Vagina (tissue), 2 donors: ENCODE measurements around the gene SAFB. TPM values are rescaled to one million over a fixed set of nuclear protein-coding genes. Genes with fewer than 3 reads are reported as not detected.

ENCODE experiments used
- DNase-seq, 2 donors: peaks; one replicate each; pipeline ENCODE4 v3.0.0-alpha.2; 2017; ENCODE audit errors: extremely low spot score in 2 of 2
- H3K27ac ChIP-seq: fragments of 200-600 bp; sonication (generic); one replicate; pipeline ENCODE4 v1.5.1; 2019
- H3K27me3 ChIP-seq: fragments of 200-600 bp; sonication (generic); one replicate; pipeline ENCODE4 v1.5.1; 2019
- H3K36me3 ChIP-seq, 2 donors: fragments of 200-600 bp; sonication (generic); one replicate each; pipeline ENCODE4 v1.5.1; 2017 to 2019
- H3K4me1 ChIP-seq: fragments of 200-600 bp; sonication (generic); one replicate; pipeline ENCODE4 v1.5.1; 2019
- H3K4me3 ChIP-seq, 2 donors: fragments of 200-600 bp; sonication (generic); 1 replicate in 1 of 2; 2 replicates in 1 of 2; pipeline ENCODE4 v1.5.1; 2016 to 2019
- H3K9me3 ChIP-seq: fragments of 200-600 bp; sonication (generic); one replicate; pipeline ENCODE4 v1.5.1; 2019
- POLR2A ChIP-seq, 2 donors: fragments of 450-650 bp; IDR thresholded peaks; one replicate each; pipeline ENCODE4 v1.6.1; 2017; ENCODE audit warnings: antibody characterized with exemption in 2 of 2, mild to moderate bottlenecking in 2 of 2, moderate library complexity in 2 of 2
- POLR2AphosphoS5 ChIP-seq, 2 donors: sonication (generic); formaldehyde crosslinking; IDR thresholded peaks; one replicate each; pipeline ENCODE4 v1.9.0; 2017; ENCODE audit warnings: antibody characterized with exemption in 2 of 2, mild to moderate bottlenecking in 2 of 2, low read depth in 1 of 2; ENCODE audit not compliant: insufficient read depth in 1 of 2
- intact Hi-C: fragments of 100-400 bp; cut with DNase I; formaldehyde crosslinking; loops from one replicate; pipeline ENCODE4 v1.15.1; 2023
- total RNA-seq: library from RNA; depleted of rRNA; stranded (reverse); fragments of >200 nt; gene quantifications from one replicate; pipeline ENCODE4 v1.2.3, GENCODE V29; 2016
- TF ChIP-seq, protein P1 (sequence below), 3 experiments: fragments of 450-650 bp in 2 of 3; fragments of 200-600 bp in 1 of 3; sonication (generic) in 1 of 3; IDR thresholded peaks; one replicate each; pipeline ENCODE4 v1.5.1; 2017 to 2019; ENCODE audit warnings: antibody characterized with exemption in 3 of 3, mild to moderate bottlenecking in 2 of 3, moderate library complexity in 2 of 3

The SAFB gene
- total RNA-seq, 1 donor from 2014 or later: 145 TPM

DNA sequence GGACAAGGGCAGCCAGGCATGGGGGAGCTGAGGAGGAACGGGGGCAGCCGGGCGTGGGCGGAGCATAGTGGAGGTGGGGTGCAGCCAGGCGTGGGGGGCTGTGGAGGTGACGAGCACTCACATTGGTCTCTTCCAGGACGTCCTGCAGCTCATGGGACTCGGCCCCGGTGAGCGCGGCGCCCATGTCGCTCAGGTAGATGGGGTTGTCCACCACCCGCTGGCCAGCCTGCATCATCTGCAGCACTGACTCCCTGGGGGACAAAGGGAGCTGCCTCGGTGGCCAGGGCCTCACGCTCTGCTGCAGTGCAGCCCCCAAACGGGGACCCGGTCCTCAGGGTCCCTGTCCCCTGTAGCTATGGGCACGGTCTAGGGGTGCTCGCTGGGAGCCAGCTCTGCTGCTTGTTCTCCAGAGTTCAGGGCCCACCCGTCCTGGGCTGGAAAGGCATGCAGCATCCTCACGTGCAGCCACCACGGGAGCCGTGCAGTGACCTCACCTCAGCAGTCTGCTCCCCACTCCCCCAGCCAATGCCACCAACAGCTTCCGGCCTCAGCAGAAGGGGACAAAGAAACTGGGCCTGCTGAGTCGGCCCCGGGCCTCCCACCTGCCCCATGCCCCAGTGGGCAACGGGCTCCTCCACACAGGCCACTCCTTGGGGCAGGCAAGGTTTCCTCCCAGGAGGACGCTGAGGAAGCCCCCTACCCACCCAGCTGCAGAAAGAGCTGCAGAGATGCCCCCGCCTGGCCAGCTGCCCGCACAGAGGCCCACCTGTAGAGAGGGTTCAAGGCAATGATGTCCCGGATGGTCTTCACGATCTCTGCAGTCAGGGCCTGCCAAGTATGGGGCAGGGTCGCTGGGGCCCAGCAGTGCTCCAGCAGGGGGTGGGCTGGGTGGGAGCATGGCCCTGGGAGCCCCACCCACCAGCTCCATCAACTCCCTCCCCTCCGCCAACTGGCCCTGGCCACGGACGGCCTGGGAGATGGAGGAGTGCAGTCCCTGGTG, 85.0 kb downstream of the SAFB start:
- Histone ChIP-seq H3K9me3 (no peaks in the 10 kb centered on the region), H3K4me1 (no peaks in the 10 kb centered on the region), H3K27ac (no peak overlapping the region), H3K4me3 (no peak overlapping the region), H3K27me3 (no peaks in the 10 kb centered on the region), H3K36me3 (peaks cover 0 to 88% of the 10 kb centered on the region in 2 donors)
- DNase-seq: no peak
- TF ChIP-seq POLR2A (IDR thresholded peaks at IDR 0.05) (no peak), POLR2AphosphoS5 (IDR thresholded peaks at IDR 0.05; ENCODE audit: insufficient read depth in 1 of 2, low read depth in 1 of 2) (no peak)
- TF ChIP-seq, protein P1, sequence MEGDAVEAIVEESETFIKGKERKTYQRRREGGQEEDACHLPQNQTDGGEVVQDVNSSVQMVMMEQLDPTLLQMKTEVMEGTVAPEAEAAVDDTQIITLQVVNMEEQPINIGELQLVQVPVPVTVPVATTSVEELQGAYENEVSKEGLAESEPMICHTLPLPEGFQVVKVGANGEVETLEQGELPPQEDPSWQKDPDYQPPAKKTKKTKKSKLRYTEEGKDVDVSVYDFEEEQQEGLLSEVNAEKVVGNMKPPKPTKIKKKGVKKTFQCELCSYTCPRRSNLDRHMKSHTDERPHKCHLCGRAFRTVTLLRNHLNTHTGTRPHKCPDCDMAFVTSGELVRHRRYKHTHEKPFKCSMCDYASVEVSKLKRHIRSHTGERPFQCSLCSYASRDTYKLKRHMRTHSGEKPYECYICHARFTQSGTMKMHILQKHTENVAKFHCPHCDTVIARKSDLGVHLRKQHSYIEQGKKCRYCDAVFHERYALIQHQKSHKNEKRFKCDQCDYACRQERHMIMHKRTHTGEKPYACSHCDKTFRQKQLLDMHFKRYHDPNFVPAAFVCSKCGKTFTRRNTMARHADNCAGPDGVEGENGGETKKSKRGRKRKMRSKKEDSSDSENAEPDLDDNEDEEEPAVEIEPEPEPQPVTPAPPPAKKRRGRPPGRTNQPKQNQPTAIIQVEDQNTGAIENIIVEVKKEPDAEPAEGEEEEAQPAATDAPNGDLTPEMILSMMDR (IDR thresholded peaks at IDR 0.05): no peak
- intact Hi-C loops: no loop called here

DNA sequence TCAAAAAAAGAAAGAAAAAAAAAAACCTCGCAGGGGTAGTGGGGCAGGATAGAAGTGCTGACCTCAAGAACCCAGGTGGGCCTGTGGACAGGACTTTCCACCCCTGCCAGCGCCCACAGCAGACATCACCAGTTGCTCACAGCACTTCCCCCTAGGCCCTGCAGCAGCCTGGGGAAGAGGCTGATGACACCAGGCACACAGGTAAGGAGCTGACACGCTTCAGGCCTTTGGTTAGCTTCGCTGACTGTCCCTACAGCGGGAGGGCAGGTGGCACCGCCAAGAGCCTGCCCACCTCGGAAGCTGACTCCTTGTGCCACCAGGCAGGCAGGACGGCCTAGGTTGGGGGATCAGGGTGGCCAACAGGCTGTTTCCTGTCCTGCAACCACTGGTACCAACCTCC, 88.1 kb downstream of the SAFB start:
- intact Hi-C loops: no loop called here
- H3K36me3 ChIP-seq: peaks cover 0 to 69% of the 10 kb centered on the region in 2 donors
- no peak for TF ChIP-seq POLR2AphosphoS5 (IDR thresholded peaks at IDR 0.05; ENCODE audit: insufficient read depth in 1 of 2, low read depth in 1 of 2)
- TF ChIP-seq, protein P1 (IDR thresholded peaks at IDR 0.05): no peak
- TF ChIP-seq POLR2A (IDR thresholded peaks at IDR 0.05): no peak
- no peaks in the 10 kb centered on the region for H3K9me3 ChIP-seq
- no peaks in the 10 kb centered on the region for H3K27me3 ChIP-seq
- H3K27ac ChIP-seq: no peak overlapping the region
- DNase-seq: no peak
- H3K4me3 ChIP-seq: no peak overlapping the region
- no peaks in the 10 kb centered on the region for H3K4me1 ChIP-seq

DNA sequence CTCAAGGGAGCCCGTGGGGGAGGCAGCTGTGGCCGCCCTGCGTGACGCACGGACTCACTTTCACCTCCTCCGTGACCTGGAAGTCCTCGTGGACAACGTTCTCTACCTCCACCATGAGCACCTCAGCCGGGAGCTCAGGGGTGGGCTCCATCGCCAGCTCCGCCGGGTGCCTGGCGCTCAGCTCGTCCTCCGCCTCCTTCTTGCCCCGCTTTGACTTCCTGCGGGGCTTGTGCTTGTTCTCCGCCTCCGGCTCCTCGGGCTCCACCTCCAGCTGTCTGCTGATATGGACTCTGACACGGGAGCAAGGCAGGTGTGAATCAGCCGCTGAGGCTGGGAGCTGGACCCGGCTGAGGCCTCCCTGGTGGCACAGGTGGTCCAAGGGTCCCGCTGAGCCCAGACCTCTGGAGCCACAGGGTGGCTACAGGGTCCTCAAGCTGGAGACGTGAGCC, 88.9 kb downstream of the SAFB start:
- DNase-seq: no peak
- intact Hi-C loops: no loop called here
- Histone ChIP-seq H3K9me3 (no peaks in the 10 kb centered on the region), H3K27ac (no peak overlapping the region), H3K4me1 (no peaks in the 10 kb centered on the region), H3K27me3 (no peaks in the 10 kb centered on the region), H3K36me3 (peaks cover 0 to 62% of the 10 kb centered on the region in 2 donors), H3K4me3 (no peak overlapping the region)
- TF ChIP-seq POLR2AphosphoS5 (IDR thresholded peaks at IDR 0.05; ENCODE audit: insufficient read depth in 1 of 2, low read depth in 1 of 2) (no peak), POLR2A (IDR thresholded peaks at IDR 0.05) (no peak)
- TF ChIP-seq, protein P1 (IDR thresholded peaks at IDR 0.05): no peak

DNA sequence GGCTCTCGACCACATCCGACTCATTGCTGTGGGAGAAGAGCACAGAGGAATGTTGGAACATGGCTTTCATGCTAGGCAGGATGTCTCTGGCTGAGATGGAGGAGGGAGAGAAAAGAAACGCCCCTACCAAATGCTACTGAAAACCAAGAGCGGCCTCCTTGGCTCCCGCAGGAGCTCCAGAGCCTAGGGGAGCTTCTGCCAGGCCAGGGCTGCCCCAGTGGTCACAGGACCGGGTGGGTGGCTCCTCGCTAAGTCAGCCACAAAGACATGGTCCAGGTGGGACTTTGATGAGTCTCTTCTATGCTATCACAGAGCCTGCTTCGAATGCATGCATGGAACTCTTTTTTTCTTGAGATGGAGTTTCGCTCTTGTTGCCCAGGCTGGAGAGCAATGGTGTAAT, 90.3 kb downstream of the SAFB start:
- TF ChIP-seq, protein P1 (IDR thresholded peaks at IDR 0.05): no peak
- TF ChIP-seq POLR2AphosphoS5 (IDR thresholded peaks at IDR 0.05; ENCODE audit: insufficient read depth in 1 of 2, low read depth in 1 of 2) (no peak), POLR2A (IDR thresholded peaks at IDR 0.05) (no peak)
- intact Hi-C loops: no loop called here
- H3K4me3 ChIP-seq: no peak overlapping the region
- peaks cover 12% of the 10 kb centered on the region for H3K4me1 ChIP-seq
- DNase-seq: no peak
- peaks cover 0 to 49% of the 10 kb centered on the region in 2 donors for H3K36me3 ChIP-seq
- no peaks in the 10 kb centered on the region for H3K27me3 ChIP-seq
- H3K27ac ChIP-seq: no peak overlapping the region
- H3K9me3 ChIP-seq: no peaks in the 10 kb centered on the region

DNA sequence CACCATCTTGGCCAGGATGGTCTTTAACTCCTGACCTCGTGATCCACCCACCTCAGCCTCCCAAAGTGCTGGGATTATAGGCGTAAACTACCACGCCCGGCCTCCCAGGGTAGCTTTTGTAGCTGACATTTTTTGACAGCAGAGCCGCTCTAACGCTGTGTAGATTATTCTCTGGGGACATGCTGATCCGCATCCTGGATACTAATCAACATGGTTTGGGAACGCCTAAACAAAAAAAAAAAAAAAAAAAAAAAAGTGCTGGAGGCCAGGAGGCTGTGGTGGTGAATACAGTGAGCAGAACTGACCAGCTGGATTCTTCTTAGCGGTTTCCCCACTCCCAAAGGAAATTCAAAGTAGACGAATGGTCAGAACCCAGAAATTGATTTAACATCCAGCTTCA, 91.9 kb downstream of the SAFB start:
- Histone ChIP-seq H3K27me3 (no peaks in the 10 kb centered on the region), H3K4me1 (peaks cover 23% of the 10 kb centered on the region), H3K9me3 (no peaks in the 10 kb centered on the region), H3K4me3 (no peak overlapping the region), H3K36me3 (peaks cover 0 to 39% of the 10 kb centered on the region in 2 donors), H3K27ac (no peak overlapping the region)
- no peak for DNase-seq
- intact Hi-C loops: no loop called here
- TF ChIP-seq, protein P1 (IDR thresholded peaks at IDR 0.05): no peak
- TF ChIP-seq POLR2AphosphoS5 (IDR thresholded peaks at IDR 0.05; ENCODE audit: insufficient read depth in 1 of 2, low read depth in 1 of 2): no peak
- TF ChIP-seq POLR2A (IDR thresholded peaks at IDR 0.05): no peak
